Mesothelial cell of epicardium (in vitro differentiated cells): ENCODE data around the gene TMEM225B. TPM values are rescaled to one million over a fixed set of nuclear protein-coding genes. Genes with fewer than 3 reads are reported as not detected.

ENCODE experiments used
- DNase-seq, 2 experiments: peaks; one replicate each; pipeline ENCODE4 v3.0.0; 2021; ENCODE audit warnings: low spot score in 2 of 2; ENCODE audit not compliant: unreplicated experiment in 2 of 2
- H3K27ac Mint-ChIP-seq: 2 replicates; pipeline ENCODE4 v1.8.0; 2021; ENCODE audit warnings: mixed read lengths
- H3K27me3 Mint-ChIP-seq: 2 replicates; pipeline ENCODE4 v1.8.0; 2021; ENCODE audit warnings: low read depth, mixed read lengths
- H3K36me3 Mint-ChIP-seq: 2 replicates; pipeline ENCODE4 v1.8.0; 2021; ENCODE audit warnings: mixed read lengths
- H3K4me1 Mint-ChIP-seq: 2 replicates; pipeline ENCODE4 v1.8.0; 2021; ENCODE audit warnings: mixed read lengths
- H3K4me3 Mint-ChIP-seq: 2 replicates; pipeline ENCODE4 v1.8.0; 2021; ENCODE audit warnings: mild to moderate bottlenecking, moderate library complexity, mixed read lengths
- H3K9me3 Mint-ChIP-seq: 2 replicates; pipeline ENCODE4 v1.8.0; 2021; ENCODE audit warnings: mixed read lengths
- CTCF ChIP-seq: fragments of 200-600 bp; sonication (generic); IDR thresholded peaks from one replicate; pipeline ENCODE4 v1.5.0; 2021; ENCODE audit warnings: antibody characterized with exemption; ENCODE audit not compliant: unreplicated experiment
- total RNA-seq: library from RNA; stranded (reverse); gene quantifications from 3 replicates; pipeline ENCODE4 v1.2.1, GENCODE V29; 2021

TMEM225B gene
- total RNA-seq, 1 donor from 2014 or later: 2.5 TPM

GRCh38 chr7:99617192-99617781, 19.2 kb downstream of the TMEM225B start:
- peaks cover 16% of the 10 kb centered on the region for H3K36me3 Mint-ChIP-seq
- no peak for DNase-seq
- H3K27me3 Mint-ChIP-seq: no peaks in the 10 kb centered on the region
- H3K4me1 Mint-ChIP-seq: peaks cover 23% of the 10 kb centered on the region
- H3K9me3 Mint-ChIP-seq: no peaks in the 10 kb centered on the region
- peak overlapping the region; percentile 95 for H3K4me3 Mint-ChIP-seq
- TF ChIP-seq CTCF: no peak
- peak overlapping the region; percentile 92 for H3K27ac Mint-ChIP-seq

- peaks cover 26% of the 10 kb centered on the region for H3K36me3 Mint-ChIP-seq
- no peak overlapping the region for H3K27ac Mint-ChIP-seq
- no peak for TF ChIP-seq CTCF
- peak overlapping the region; percentile 95 for H3K4me3 Mint-ChIP-seq
- no peak for DNase-seq
- H3K9me3 Mint-ChIP-seq: no peaks in the 10 kb centered on the region
- no peaks in the 10 kb centered on the region for H3K27me3 Mint-ChIP-seq
- peaks cover 23% of the 10 kb centered on the region for H3K4me1 Mint-ChIP-seq
These were observed 20.7 kb downstream of the TMEM225B start for GRCh38 chr7:99618726-99619125.

GRCh38 chr7:99619571-99620130, 21.6 kb downstream of the TMEM225B start:
- TF ChIP-seq CTCF: no peak
- Mint-ChIP-seq H3K36me3 (peaks cover 35% of the 10 kb centered on the region), H3K9me3 (no peaks in the 10 kb centered on the region), H3K4me1 (peaks cover 23% of the 10 kb centered on the region), H3K27ac (no peak overlapping the region), H3K4me3 (no peak overlapping the region), H3K27me3 (no peaks in the 10 kb centered on the region)
- DNase-seq: no peak

- H3K4me1 Mint-ChIP-seq: peaks cover 23% of the 10 kb centered on the region
- no peak overlapping the region for H3K4me3 Mint-ChIP-seq
- TF ChIP-seq CTCF: no peak
- no peaks in the 10 kb centered on the region for H3K9me3 Mint-ChIP-seq
- no peaks in the 10 kb centered on the region for H3K27me3 Mint-ChIP-seq
- peaks cover 47% of the 10 kb centered on the region for H3K36me3 Mint-ChIP-seq
- no peak for DNase-seq
- no peak overlapping the region for H3K27ac Mint-ChIP-seq
These were observed 23.2 kb downstream of the TMEM225B start for GRCh38 chr7:99621271-99621670.

GRCh38 chr7:99622596-99622995, 24.5 kb downstream of the TMEM225B start:
- no peak for DNase-seq
- H3K9me3 Mint-ChIP-seq: no peaks in the 10 kb centered on the region
- H3K4me1 Mint-ChIP-seq: peaks cover 14% of the 10 kb centered on the region
- no peaks in the 10 kb centered on the region for H3K27me3 Mint-ChIP-seq
- H3K27ac Mint-ChIP-seq: no peak overlapping the region
- peaks cover 56% of the 10 kb centered on the region for H3K36me3 Mint-ChIP-seq
- no peak for TF ChIP-seq CTCF
- no peak overlapping the region for H3K4me3 Mint-ChIP-seq
